ENCODE measurements around the gene OMP. TPM values are rescaled to one million over a fixed set of nuclear protein-coding genes. Genes with fewer than 3 reads are reported as not detected.

The OMP gene
- total and polyA plus RNA-seq, 4 donors: 0.33 to 0.56 TPM; not detected in 2

GRCh38 chr11:77125695-77126094, 23.1 kb downstream of the OMP start:
- H3K9me3 ChIP-seq (ENCODE audit: control insufficient read depth, insufficient read depth, low read length): no peaks in the 10 kb centered on the region

GRCh38 chr11:77126156-77126775, 23.6 kb downstream of the OMP start:
- peak in 1 of 6 donors; percentile 7 for DNase-seq (ENCODE audit: low read depth in 4 of 6, low spot score in 6 of 6)
- Histone ChIP-seq H3K4me1 (ENCODE audit: control insufficient read depth, insufficient read depth, low read length) (peaks cover 43% of the 10 kb centered on the region), H3K27ac (ENCODE audit: low read depth, low read length) (no peak overlapping the region), H3K36me3 (ENCODE audit: control insufficient read depth, insufficient read depth, low read length) (peaks cover 48% of the 10 kb centered on the region), H3K9me3 (ENCODE audit: control insufficient read depth, insufficient read depth, low read length) (no peaks in the 10 kb centered on the region), H3K4me3 (ENCODE audit: low read depth, low read length) (no peak overlapping the region), H3K27me3 (ENCODE audit: control insufficient read depth, insufficient read depth, low read length) (no peaks in the 10 kb centered on the region)
- 67% methylated on average over 17 of the region's 17 CpGs for WGBS (ENCODE audit: insufficient coverage)

More at GRCh38 chr11:77125695-77126094, 23.1 kb downstream of the OMP start:
- Histone ChIP-seq H3K27ac (ENCODE audit: low read depth, low read length) (no peak overlapping the region), H3K36me3 (ENCODE audit: control insufficient read depth, insufficient read depth, low read length) (peaks cover 54% of the 10 kb centered on the region), H3K27me3 (ENCODE audit: control insufficient read depth, insufficient read depth, low read length) (no peaks in the 10 kb centered on the region), H3K4me1 (ENCODE audit: control insufficient read depth, insufficient read depth, low read length) (peaks cover 37% of the 10 kb centered on the region), H3K4me3 (ENCODE audit: low read depth, low read length) (no peak overlapping the region)
- no peak for DNase-seq (ENCODE audit: low read depth in 4 of 6, low spot score in 6 of 6)
- 70% methylated on average over 3 of the region's 4 CpGs for WGBS (ENCODE audit: insufficient coverage)

- H3K27me3 ChIP-seq (ENCODE audit: control insufficient read depth, insufficient read depth, low read length): no peaks in the 10 kb centered on the region
- H3K4me1 ChIP-seq (ENCODE audit: control insufficient read depth, insufficient read depth, low read length): peaks cover 49% of the 10 kb centered on the region
- no peak overlapping the region for H3K27ac ChIP-seq (ENCODE audit: low read depth, low read length)
- H3K36me3 ChIP-seq (ENCODE audit: control insufficient read depth, insufficient read depth, low read length): peaks cover 43% of the 10 kb centered on the region
- 20% methylated on average over 9 of the region's 10 CpGs for WGBS (ENCODE audit: insufficient coverage)
- H3K9me3 ChIP-seq (ENCODE audit: control insufficient read depth, insufficient read depth, low read length): no peaks in the 10 kb centered on the region
- no peak for DNase-seq (ENCODE audit: low read depth in 4 of 6, low spot score in 6 of 6)
- H3K4me3 ChIP-seq (ENCODE audit: low read depth, low read length): peak overlapping the region; percentile 54
Observed at GRCh38 chr11:77126861-77127234, 24.2 kb downstream of the OMP start.

- DNase-seq (ENCODE audit: low read depth in 4 of 6, low spot score in 6 of 6): peak in 3 of 6 donors; percentile 44 to 91 (median 82)
- H3K4me1 ChIP-seq (ENCODE audit: control insufficient read depth, insufficient read depth, low read length): peaks cover 49% of the 10 kb centered on the region
- WGBS (ENCODE audit: insufficient coverage): under 1% methylated on average over 26 of the region's 27 CpGs
- H3K27ac ChIP-seq (ENCODE audit: low read depth, low read length): no peak overlapping the region
- H3K9me3 ChIP-seq (ENCODE audit: control insufficient read depth, insufficient read depth, low read length): no peaks in the 10 kb centered on the region
- peaks cover 37% of the 10 kb centered on the region for H3K36me3 ChIP-seq (ENCODE audit: control insufficient read depth, insufficient read depth, low read length)
- peak overlapping the region; percentile 54 for H3K4me3 ChIP-seq (ENCODE audit: low read depth, low read length)
- H3K27me3 ChIP-seq (ENCODE audit: control insufficient read depth, insufficient read depth, low read length): no peaks in the 10 kb centered on the region
Observed at GRCh38 chr11:77127235-77127911, 24.7 kb downstream of the OMP start.

GRCh38 chr11:77127920-77128691, 25.5 kb downstream of the OMP start, which contains the start of gene MYO7A:
MYO7A (plus strand) TSS chr11:77128246; CDS start chr11:77130635, 2,389 bp downstream.
- Histone ChIP-seq H3K27ac (ENCODE audit: low read depth, low read length) (peak within 1 kb of the TSS; percentile 40), H3K36me3 (ENCODE audit: control insufficient read depth, insufficient read depth, low read length) (peaks cover 30% of the 10 kb centered on the region), H3K4me1 (ENCODE audit: control insufficient read depth, insufficient read depth, low read length) (peaks cover 49% of the 10 kb centered on the region), H3K4me3 (ENCODE audit: low read depth, low read length) (peak within 1 kb of the TSS; percentile 54), H3K27me3 (ENCODE audit: control insufficient read depth, insufficient read depth, low read length) (no peaks in the 10 kb centered on the region), H3K9me3 (ENCODE audit: control insufficient read depth, insufficient read depth, low read length) (no peaks in the 10 kb centered on the region)
- DNase-seq (ENCODE audit: low read depth in 4 of 6, low spot score in 6 of 6): peak in 2 of 6 donors; percentile 71 to 72
- WGBS (ENCODE audit: insufficient coverage): 21% methylated on average over 19 of the region's 20 CpGs

- no peak for DNase-seq (ENCODE audit: low read depth in 4 of 6, low spot score in 6 of 6)
- peaks cover 49% of the 10 kb centered on the region for H3K4me1 ChIP-seq (ENCODE audit: control insufficient read depth, insufficient read depth, low read length)
- H3K36me3 ChIP-seq (ENCODE audit: control insufficient read depth, insufficient read depth, low read length): peaks cover 19% of the 10 kb centered on the region
- H3K4me3 ChIP-seq (ENCODE audit: low read depth, low read length): no peak overlapping the region
- no peaks in the 10 kb centered on the region for H3K9me3 ChIP-seq (ENCODE audit: control insufficient read depth, insufficient read depth, low read length)
- WGBS (ENCODE audit: insufficient coverage): 81% methylated on average over 10 of the region's 11 CpGs
- no peaks in the 10 kb centered on the region for H3K27me3 ChIP-seq (ENCODE audit: control insufficient read depth, insufficient read depth, low read length)
- no peak overlapping the region for H3K27ac ChIP-seq (ENCODE audit: low read depth, low read length)
Observed at GRCh38 chr11:77129069-77129841, 26.6 kb downstream of the OMP start.

GRCh38 chr11:77129842-77130756, 27.5 kb downstream of the OMP start:
- H3K27ac ChIP-seq (ENCODE audit: low read depth, low read length): no peak overlapping the region
- peaks cover 49% of the 10 kb centered on the region for H3K4me1 ChIP-seq (ENCODE audit: control insufficient read depth, insufficient read depth, low read length)
- H3K36me3 ChIP-seq (ENCODE audit: control insufficient read depth, insufficient read depth, low read length): peaks cover 10% of the 10 kb centered on the region
- DNase-seq (ENCODE audit: low read depth in 4 of 6, low spot score in 6 of 6): no peak
- no peak overlapping the region for H3K4me3 ChIP-seq (ENCODE audit: low read depth, low read length)
- H3K27me3 ChIP-seq (ENCODE audit: control insufficient read depth, insufficient read depth, low read length): no peaks in the 10 kb centered on the region
- WGBS (ENCODE audit: insufficient coverage): 87% methylated on average over 11 of the region's 11 CpGs
- no peaks in the 10 kb centered on the region for H3K9me3 ChIP-seq (ENCODE audit: control insufficient read depth, insufficient read depth, low read length)

- no peak overlapping the region for H3K4me3 ChIP-seq (ENCODE audit: low read depth, low read length)
- H3K9me3 ChIP-seq (ENCODE audit: control insufficient read depth, insufficient read depth, low read length): no peaks in the 10 kb centered on the region
- peak in 1 of 6 donors; percentile 65 for DNase-seq (ENCODE audit: low read depth in 4 of 6, low spot score in 6 of 6)
- peaks cover 5% of the 10 kb centered on the region for H3K36me3 ChIP-seq (ENCODE audit: control insufficient read depth, insufficient read depth, low read length)
- H3K27me3 ChIP-seq (ENCODE audit: control insufficient read depth, insufficient read depth, low read length): no peaks in the 10 kb centered on the region
- H3K27ac ChIP-seq (ENCODE audit: low read depth, low read length): no peak overlapping the region
- peaks cover 46% of the 10 kb centered on the region for H3K4me1 ChIP-seq (ENCODE audit: control insufficient read depth, insufficient read depth, low read length)
- 41% methylated on average over 6 of the region's 9 CpGs for WGBS (ENCODE audit: insufficient coverage)
Observed at GRCh38 chr11:77130763-77131513, 28.3 kb downstream of the OMP start.

Measured in spinal cord (tissue), 10 donors.